GM10266 (cell line): Measurements from ENCODE around the gene ARHGAP24.

ENCODE experiments used
- DNase-seq: peaks from one replicate; pipeline ENCODE4 v3.0.0; 2012; ENCODE audit errors: extremely low spot score
- CTCF ChIP-seq: IDR thresholded peaks from 2 replicates; pipeline ENCODE4 v1.5.1; 2012; ENCODE audit warnings: mild to moderate bottlenecking, low read depth; ENCODE audit not compliant: control insufficient read depth, insufficient read depth; ENCODE audit errors: missing control alignments

The ARHGAP24 gene

GRCh38 chr4:85587952-85588351 lies 113.0 kb downstream of the ARHGAP24 start:
- no peak for TF ChIP-seq CTCF
- no peak for DNase-seq

- no peak for TF ChIP-seq CTCF
- no peak for DNase-seq
Measured at GRCh38 chr4:85591406-85592098, 116.6 kb downstream of the ARHGAP24 start.

GRCh38 chr4:85595098-85595775 lies 120.3 kb downstream of the ARHGAP24 start:
- no peak for TF ChIP-seq CTCF
- no peak for DNase-seq

- DNase-seq: no peak
- TF ChIP-seq CTCF: no peak
Measured at GRCh38 chr4:85595796-85596559, 121.0 kb downstream of the ARHGAP24 start.

- DNase-seq: no peak
Measured at GRCh38 chr4:85598936-85599335, 124.0 kb downstream of the ARHGAP24 start.

GRCh38 chr4:85600501-85600900 lies 125.6 kb downstream of the ARHGAP24 start:
- DNase-seq: no peak
- no peak for TF ChIP-seq CTCF

More at GRCh38 chr4:85598936-85599335, 124.0 kb downstream of the ARHGAP24 start:
- TF ChIP-seq CTCF: no peak
